Motor neuron (in vitro differentiated cells): ENCODE data around the gene LDLRAD4. TPM values are rescaled to one million over a fixed set of nuclear protein-coding genes. Genes with fewer than 3 reads are reported as not detected.

ENCODE experiments used
- ATAC-seq, 8 experiments: fragments of 200-7000 bp; cut with Tn5 transposase; replicated peaks in 6 of 8; 2 replicates each; pipeline ENCODE4 v1.8.0; 2021; ENCODE audit warnings: mild to moderate bottlenecking in 8 of 8, moderate library complexity in 8 of 8
- H3K27ac ChIP-seq, 2 donors: fragments of 250-450 bp; sonication (Bioruptor Pico); 2 replicates each; pipeline ENCODE4 v1.9.0; 2021; ENCODE audit warnings: antibody characterized with exemption in 2 of 2, mild to moderate bottlenecking in 2 of 2, moderate library complexity in 1 of 2
- H3K4me1 ChIP-seq, 2 donors: fragments of 250-450 bp; sonication (Bioruptor Pico); replicated peaks in 1 of 2; 2 replicates each; pipeline ENCODE4 v1.6.1; 2021; ENCODE audit warnings: antibody characterized with exemption in 2 of 2, mild to moderate bottlenecking in 2 of 2, moderate library complexity in 1 of 2
- H3K4me3 ChIP-seq, 5 donors: fragments of 250-450 bp; sonication (Bioruptor Pico); 2 replicates each; pipeline ENCODE4 v1.9.0; 2021; ENCODE audit warnings: antibody characterized with exemption in 5 of 5, mild to moderate bottlenecking in 5 of 5, moderate library complexity in 4 of 5
- WGBS, 10 experiments: fragments of 450-650 bp; shearing (Covaris generic); methylation state at CpG; one replicate each; pipeline ENCODE4 v1.0.0; 2022; 5-methylcytosine and 5-hydroxymethylcytosine counted together
- in situ Hi-C, 9 experiments: fragments of 400-800 bp; cut with MboI; loops; one replicate each; pipeline ENCODE4 v1.15.0; 2021; ENCODE audit warnings: low sequenced_read_pairs in 9 of 9, low pct_unique_long_range_greater_than_20kb in 2 of 9; ENCODE audit not compliant: unreplicated experiment in 9 of 9
- total RNA-seq, 8 experiments: library from RNA; unstranded; fragments of 300-600 nt; gene quantifications; 2 replicates each; pipeline versions ENCODE4 v1.2.3 to v1.2.4, GENCODE V29; 2022

Gene LDLRAD4
- total RNA-seq, 8 experiments from 2014 or later, result 0.25 to 39.8 (median 1.8) TPM

- no peak for ATAC-seq
- Histone ChIP-seq H3K4me1 (no peaks in the 10 kb centered on the region), H3K27ac (no peak overlapping the region), H3K4me3 (no peak overlapping the region)
- 100% methylated on average over 1 to 3 of the region's 9 CpGs; no CpG with 5 or more reads in 5 of the 10 experiments for WGBS, 10 experiments
- in situ Hi-C loops, result loop anchor here in 1 of 9 experiments (25.0 kb wide), 1 partner anchor 95 kb away; no protein-coding TSS in a partner anchor
These were observed 273.8 kb downstream of the LDLRAD4 start for GRCh38 chr18:13492314-13492713.

DNA sequence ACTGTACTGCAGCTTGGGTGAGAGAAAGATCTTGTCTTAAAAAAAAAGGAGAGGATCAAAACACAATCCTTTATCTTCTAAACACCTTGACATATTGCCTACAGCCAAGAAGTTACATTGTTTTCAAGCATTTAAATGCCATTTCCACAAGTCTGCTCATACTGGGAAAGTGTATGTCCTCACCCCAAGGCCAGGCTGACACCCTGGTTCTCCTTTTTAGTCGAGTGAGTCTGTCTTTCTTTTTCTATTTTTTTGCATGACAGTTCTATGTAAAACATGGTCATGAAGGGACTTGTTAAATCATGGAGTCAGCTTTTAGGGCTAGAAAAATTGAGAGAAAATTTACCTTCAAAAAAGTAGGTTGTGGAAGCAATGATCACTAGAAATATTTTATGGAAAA, 274.5 kb downstream of the LDLRAD4 start:
- Histone ChIP-seq H3K4me1 (no peaks in the 10 kb centered on the region), H3K4me3 (no peak overlapping the region), H3K27ac (no peak overlapping the region)
- ATAC-seq, result no peak
- WGBS, 10 experiments, result 13 to 100% (median 57%) methylated on average over 1 of the region's 1 CpG; no CpG with 5 or more reads in 5 of the 10 experiments
- in situ Hi-C loops, result loop anchor here in 1 of 9 experiments (25.0 kb wide), 1 partner anchor 94 kb away; no protein-coding TSS in a partner anchor

DNA sequence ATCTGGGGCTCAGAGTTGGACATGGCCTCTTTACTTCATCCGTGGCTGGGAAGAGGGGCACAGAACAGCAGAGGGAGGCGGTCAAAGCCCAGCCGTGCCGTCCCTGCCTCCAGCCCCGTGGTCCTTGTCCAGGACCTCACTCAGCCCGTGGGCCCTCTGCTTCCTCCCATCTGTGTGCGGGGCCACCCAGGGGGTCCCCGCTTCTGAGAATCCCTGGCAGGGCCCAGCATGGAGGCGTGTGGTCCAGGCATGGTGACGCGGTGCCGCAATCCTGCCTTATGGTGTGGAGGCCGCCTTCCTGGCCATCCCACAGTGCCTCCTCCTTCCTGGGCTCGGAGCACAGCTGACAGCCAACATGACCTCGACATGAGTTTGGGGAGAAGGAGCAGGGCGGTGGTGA, 275.2 kb downstream of the LDLRAD4 start:
- 0 to 100% (median 82%) methylated on average over 1 to 6 of the region's 16 CpGs; no CpG with 5 or more reads in 4 of the 10 experiments for WGBS, 10 experiments
- in situ Hi-C loops, result loop anchor here in 1 of 9 experiments (25.0 kb wide), 1 partner anchor 94 kb away; no protein-coding TSS in a partner anchor
- ATAC-seq, result no peak
- H3K4me3 ChIP-seq, result no peak overlapping the region
- H3K27ac ChIP-seq, result no peak overlapping the region
- H3K4me1 ChIP-seq, result no peaks in the 10 kb centered on the region

DNA sequence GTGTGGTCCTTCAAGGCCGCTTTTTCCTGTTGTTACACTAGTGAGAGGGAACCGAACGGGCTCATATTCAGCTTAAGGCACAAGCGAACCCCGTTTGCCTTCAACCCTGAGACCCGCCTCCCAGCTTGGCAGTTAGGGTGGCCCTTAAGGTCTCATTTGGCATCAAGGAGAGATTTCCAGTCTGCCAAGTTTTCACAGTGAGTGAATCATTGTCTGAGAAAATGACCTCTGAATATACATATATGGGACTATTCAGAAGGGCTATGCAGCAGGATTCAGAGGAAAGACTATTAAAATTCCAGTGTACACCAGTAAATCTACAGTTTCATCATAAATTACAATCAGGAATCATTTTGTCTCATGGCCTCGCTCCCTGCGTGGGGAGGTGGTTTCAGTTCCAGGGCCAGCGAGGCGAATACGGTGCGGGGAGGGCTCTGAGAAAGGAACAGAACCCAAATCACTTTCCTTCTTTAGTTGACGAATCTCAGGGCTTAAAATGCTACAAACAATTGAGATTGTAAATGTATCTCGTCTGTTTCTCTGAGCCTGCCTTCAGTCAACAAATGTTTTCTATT, 276.4 kb downstream of the LDLRAD4 start:
- Histone ChIP-seq H3K27ac (no peak overlapping the region), H3K4me1 (peaks cover 0 to 4% of the 10 kb centered on the region in 2 donors), H3K4me3 (no peak overlapping the region)
- 62 to 91% (median 83%) methylated on average over 4 to 14 of the region's 14 CpGs; no CpG with 5 or more reads in 3 of the 10 experiments for WGBS, 10 experiments
- ATAC-seq, result peak in 4 of 8 experiments; percentile 27 to 96 (median 62)
- in situ Hi-C loops, result loop anchor here in 1 of 9 experiments (25.0 kb wide), 1 partner anchor 92 kb away; no protein-coding TSS in a partner anchor

DNA sequence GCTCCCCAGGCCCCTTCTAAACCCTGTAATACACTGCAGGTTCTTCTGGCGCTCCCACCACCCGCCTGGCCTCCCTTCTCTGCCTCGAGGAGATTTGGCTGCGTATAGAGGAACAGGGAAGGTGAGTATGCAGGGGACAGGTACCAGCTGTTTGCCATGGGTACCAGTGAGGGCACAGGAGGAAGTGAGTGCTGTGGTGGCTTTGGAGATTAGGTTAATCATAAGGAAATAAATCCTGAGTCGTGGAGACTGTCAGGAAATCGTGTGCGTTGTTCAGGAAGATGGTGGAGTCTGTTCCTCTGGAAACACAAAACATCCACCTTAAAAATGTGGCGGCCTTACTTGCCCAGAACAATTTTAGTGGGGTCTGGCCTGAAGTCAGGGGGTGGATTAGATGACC, 277.4 kb downstream of the LDLRAD4 start:
- ATAC-seq, result no peak
- Histone ChIP-seq H3K27ac (no peak overlapping the region), H3K4me1 (peaks cover 4 to 14% of the 10 kb centered on the region in 2 donors), H3K4me3 (no peak overlapping the region)
- 0 to 100% (median 100%) methylated on average over 1 to 4 of the region's 8 CpGs; no CpG with 5 or more reads in 2 of the 10 experiments for WGBS, 10 experiments
- in situ Hi-C loops, result loop anchor here in 1 of 9 experiments (25.0 kb wide), 1 partner anchor 91 kb away; no protein-coding TSS in a partner anchor

GRCh38 chr18:13496691-13497281, 278.2 kb downstream of the LDLRAD4 start:
- no peak for ATAC-seq
- Histone ChIP-seq H3K4me3 (no peak overlapping the region), H3K27ac (no peak overlapping the region), H3K4me1 (peaks cover 9 to 20% of the 10 kb centered on the region in 2 donors)
- in situ Hi-C loops, result loop anchor here in 1 of 9 experiments (25.0 kb wide), 1 partner anchor 91 kb away; no protein-coding TSS in a partner anchor
- 0 to 92% (median 36%) methylated on average over 1 to 4 of the region's 4 CpGs; no CpG with 5 or more reads in 1 of the 10 experiments for WGBS, 10 experiments

DNA sequence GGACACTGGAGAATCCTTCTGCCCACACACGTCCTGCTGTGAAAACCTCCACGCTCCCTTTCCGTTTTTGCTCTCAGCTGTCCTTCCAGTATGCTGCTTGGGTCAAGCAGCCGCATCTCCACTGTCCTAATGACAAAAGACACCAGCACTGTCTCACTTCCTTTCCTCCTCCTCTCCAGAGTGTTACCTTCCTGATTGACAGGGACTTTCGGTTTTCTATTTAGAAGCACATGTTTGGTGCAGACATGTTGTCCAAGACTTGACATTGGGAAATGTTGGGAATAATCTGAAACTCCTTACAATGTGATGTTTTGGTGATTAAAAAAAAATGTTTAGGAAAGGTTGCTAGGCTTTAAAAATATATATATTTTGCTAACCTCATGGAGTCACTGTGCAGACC, 281.2 kb downstream of the LDLRAD4 start:
- peak overlapping the region in 1 of 2 donors; percentile 33 for H3K27ac ChIP-seq
- 0 to 100% (median 73%) methylated on average over 1 to 5 of the region's 5 CpGs; no CpG with 5 or more reads in 4 of the 10 experiments for WGBS, 10 experiments

DNA sequence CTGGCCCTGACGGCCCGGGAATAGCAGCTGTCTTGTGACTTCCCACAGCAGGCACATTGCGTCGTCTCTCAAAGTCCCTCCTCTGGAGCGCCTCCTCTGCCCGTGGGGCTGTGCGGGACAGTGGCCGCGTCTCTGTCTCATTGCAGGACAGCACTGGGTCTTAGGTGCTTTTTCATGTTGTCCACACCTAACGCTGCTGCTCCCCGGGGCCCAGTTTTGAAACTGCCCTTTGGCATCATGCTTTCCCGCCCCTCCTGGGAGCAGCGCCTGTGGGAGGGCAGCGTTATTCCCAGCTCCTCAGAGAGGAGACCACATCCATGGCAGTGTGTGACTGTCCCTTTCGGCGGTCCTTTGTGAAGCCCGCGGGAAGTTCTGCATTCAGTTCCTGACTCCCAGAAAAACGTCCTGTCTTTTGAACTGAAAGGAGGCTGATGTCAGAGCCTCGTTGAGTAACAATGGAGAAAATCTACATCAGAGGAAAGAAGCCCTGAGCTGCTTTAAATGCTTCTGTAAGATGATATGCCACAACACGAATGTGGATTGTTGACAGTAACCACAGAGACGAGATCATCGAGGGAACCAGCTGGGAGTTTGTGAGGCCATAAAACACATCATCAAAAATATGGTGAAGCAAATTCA, 281.8 kb downstream of the LDLRAD4 start:
- peak overlapping the region in 1 of 5 donors; percentile 2 for H3K4me3 ChIP-seq
- WGBS, 10 experiments, result 0 to 33% (median 5%) methylated on average over 1 to 16 of the region's 23 CpGs; no CpG with 5 or more reads in 1 of the 10 experiments
- peak; percentile 80 to 97 (median 91) for ATAC-seq
- in situ Hi-C loops, result loop anchor here in 1 of 9 experiments (25.0 kb wide), 1 partner anchor 288 kb away; the partner anchor contains the start of gene LDLRAD4
- H3K27ac ChIP-seq, result peak overlapping the region in 1 of 2 donors; percentile 33
- peaks cover 9 to 20% of the 10 kb centered on the region in 2 donors for H3K4me1 ChIP-seq

More for the DNA sequence above, 281.2 kb downstream of the LDLRAD4 start:
- peak overlapping the region in 1 of 5 donors; percentile 2 for H3K4me3 ChIP-seq
- H3K4me1 ChIP-seq, result peaks cover 9 to 20% of the 10 kb centered on the region in 2 donors
- in situ Hi-C loops, result loop anchor here in 2 of 9 experiments (25.0 kb wide), 2 partner anchors 87 to 288 kb away; partner anchors contain the start of gene LDLRAD4 (in 1 of the 2)
- ATAC-seq, result no peak

DNA sequence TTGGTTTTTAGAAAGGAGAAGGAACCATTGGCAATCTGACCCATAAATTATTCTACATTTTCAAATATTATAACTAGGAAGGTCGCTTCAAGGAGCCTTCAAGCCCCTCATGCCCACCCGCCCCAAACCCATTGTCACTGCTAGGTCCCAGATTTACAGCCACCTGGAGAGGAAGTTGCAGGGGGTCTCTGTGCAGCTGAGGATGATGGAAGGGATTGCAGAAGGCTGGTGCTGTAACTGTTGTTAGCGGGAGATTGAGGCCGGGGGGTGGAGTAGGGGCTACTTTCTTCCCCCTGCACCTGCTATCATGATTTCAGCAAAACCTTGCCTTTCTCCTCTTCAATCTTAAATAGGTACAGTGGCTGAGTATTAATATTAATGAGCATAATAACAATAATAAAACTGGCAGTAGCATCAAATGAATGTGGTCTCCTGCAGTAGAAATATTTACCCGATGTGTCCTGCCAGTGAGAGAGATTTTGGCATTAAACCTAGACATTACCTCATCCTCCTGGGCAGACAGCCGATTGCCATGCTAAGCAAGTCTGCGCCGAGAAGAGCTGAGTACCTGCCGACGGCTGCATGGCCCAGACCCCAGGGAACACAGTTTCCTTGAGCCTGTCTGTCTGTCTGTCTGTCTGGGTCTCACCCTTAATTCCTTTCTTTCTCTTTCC, 282.4 kb downstream of the LDLRAD4 start:
- Histone ChIP-seq H3K4me3 (no peak overlapping the region), H3K4me1 (peaks cover 9 to 20% of the 10 kb centered on the region in 2 donors), H3K27ac (no peak overlapping the region)
- WGBS, 10 experiments, result 0 to 73% (median 42%) methylated on average over 1 to 8 of the region's 10 CpGs
- in situ Hi-C loops, result loop anchor here in 1 of 9 experiments (25.0 kb wide), 1 partner anchor 289 kb away; the partner anchor contains the start of gene LDLRAD4
- ATAC-seq, result peak in 1 of 8 experiments; percentile 54

GRCh38 chr18:13501543-13501887, 283.0 kb downstream of the LDLRAD4 start:
- H3K27ac ChIP-seq, result no peak overlapping the region
- WGBS, 10 experiments, result 10 to 72% (median 52%) methylated on average over 1 to 6 of the region's 6 CpGs; no CpG with 5 or more reads in 4 of the 10 experiments
- H3K4me3 ChIP-seq, result no peak overlapping the region
- peaks cover 9 to 20% of the 10 kb centered on the region in 2 donors for H3K4me1 ChIP-seq
- ATAC-seq, result no peak
- in situ Hi-C loops, result loop anchor here in 1 of 9 experiments (25.0 kb wide), 1 partner anchor 289 kb away; the partner anchor contains the start of gene LDLRAD4

DNA sequence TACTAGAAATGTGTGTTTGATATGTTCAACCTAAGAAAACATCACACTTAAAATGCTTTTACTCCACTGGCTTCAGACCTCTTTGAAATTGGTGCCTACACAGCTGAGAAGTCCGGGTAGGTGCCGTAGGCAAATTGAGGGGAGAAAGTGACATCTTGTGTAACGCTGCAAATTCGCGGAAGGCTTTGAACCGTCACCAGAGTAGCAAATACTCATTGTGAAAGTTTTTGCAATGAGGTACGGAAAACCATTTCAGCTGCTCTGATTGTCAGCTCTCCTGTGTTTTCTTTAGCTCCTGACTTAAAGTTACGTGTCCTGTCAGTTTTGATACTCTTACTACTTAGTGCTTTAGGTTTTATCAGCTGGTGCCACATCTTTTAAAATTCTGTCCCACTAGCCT, 283.3 kb downstream of the LDLRAD4 start:
- ATAC-seq, result no peak
- H3K4me3 ChIP-seq, result no peak overlapping the region
- H3K27ac ChIP-seq, result no peak overlapping the region

GRCh38 chr18:13502585-13502984, 284.0 kb downstream of the LDLRAD4 start:
- in situ Hi-C loops, result loop anchor here in 1 of 9 experiments (25.0 kb wide), 1 partner anchor 290 kb away; the partner anchor contains the start of gene LDLRAD4
- Histone ChIP-seq H3K27ac (no peak overlapping the region), H3K4me1 (peaks cover 9 to 20% of the 10 kb centered on the region in 2 donors), H3K4me3 (no peak overlapping the region)
- no peak for ATAC-seq
- 60 to 92% (median 67%) methylated on average over 1 to 7 of the region's 8 CpGs; no CpG with 5 or more reads in 3 of the 10 experiments for WGBS, 10 experiments

More for the DNA sequence above, 283.3 kb downstream of the LDLRAD4 start:
- 22 to 100% (median 81%) methylated on average over 1 to 8 of the region's 8 CpGs for WGBS, 10 experiments
- H3K4me1 ChIP-seq, result peaks cover 9 to 20% of the 10 kb centered on the region in 2 donors
- in situ Hi-C loops, result loop anchor here in 1 of 9 experiments (25.0 kb wide), 1 partner anchor 290 kb away; the partner anchor contains the start of gene LDLRAD4
